ENCODE data around the gene SCN5A.

SCN5A gene

GRCh38 chr3:38610436-38610835 is 39.1 kb downstream of the SCN5A start:
- Mint-ChIP-seq H3K27me3 (no peaks in the 10 kb centered on the region), H3K4me3 (no peak overlapping the region), H3K27ac (no peak overlapping the region), H3K9me3 (no peaks in the 10 kb centered on the region), H3K4me1 (ENCODE audit: low read depth) (no peaks in the 10 kb centered on the region), H3K36me3 (ENCODE audit: low read depth) (no peaks in the 10 kb centered on the region)
- intact Hi-C loops (cut with micrococcal nuclease): no loop called here

- Mint-ChIP-seq H3K36me3 (ENCODE audit: low read depth) (no peaks in the 10 kb centered on the region), H3K27ac (no peak overlapping the region), H3K27me3 (no peaks in the 10 kb centered on the region), H3K9me3 (no peaks in the 10 kb centered on the region), H3K4me1 (ENCODE audit: low read depth) (no peaks in the 10 kb centered on the region), H3K4me3 (no peak overlapping the region)
- intact Hi-C loops (cut with micrococcal nuclease): no loop called here
These were observed 39.9 kb downstream of the SCN5A start for GRCh38 chr3:38609386-38610111.

- Mint-ChIP-seq H3K9me3 (no peaks in the 10 kb centered on the region), H3K4me3 (no peak overlapping the region), H3K27ac (no peak overlapping the region), H3K27me3 (no peaks in the 10 kb centered on the region), H3K4me1 (ENCODE audit: low read depth) (no peaks in the 10 kb centered on the region), H3K36me3 (ENCODE audit: low read depth) (no peaks in the 10 kb centered on the region)
- intact Hi-C loops (cut with micrococcal nuclease): no loop called here
These were observed 40.5 kb downstream of the SCN5A start for GRCh38 chr3:38608961-38609360.

GRCh38 chr3:38608086-38608775 is 41.3 kb downstream of the SCN5A start:
- intact Hi-C loops (cut with micrococcal nuclease): no loop called here
- Mint-ChIP-seq H3K27me3 (no peaks in the 10 kb centered on the region), H3K9me3 (no peaks in the 10 kb centered on the region), H3K4me1 (ENCODE audit: low read depth) (no peaks in the 10 kb centered on the region), H3K4me3 (no peak overlapping the region), H3K27ac (no peak overlapping the region), H3K36me3 (ENCODE audit: low read depth) (no peaks in the 10 kb centered on the region)

GRCh38 chr3:38606561-38606960 is 42.9 kb downstream of the SCN5A start:
- Mint-ChIP-seq H3K27me3 (no peaks in the 10 kb centered on the region), H3K27ac (no peak overlapping the region), H3K36me3 (ENCODE audit: low read depth) (no peaks in the 10 kb centered on the region), H3K9me3 (no peaks in the 10 kb centered on the region), H3K4me3 (no peak overlapping the region), H3K4me1 (ENCODE audit: low read depth) (no peaks in the 10 kb centered on the region)
- intact Hi-C loops (cut with micrococcal nuclease): no loop called here

- intact Hi-C loops (cut with micrococcal nuclease): no loop called here
- Mint-ChIP-seq H3K4me1 (ENCODE audit: low read depth) (no peaks in the 10 kb centered on the region), H3K27me3 (no peaks in the 10 kb centered on the region), H3K9me3 (no peaks in the 10 kb centered on the region), H3K27ac (no peak overlapping the region), H3K36me3 (ENCODE audit: low read depth) (no peaks in the 10 kb centered on the region), H3K4me3 (no peak overlapping the region)
These were observed 43.5 kb downstream of the SCN5A start for GRCh38 chr3:38605981-38606380.

GRCh38 chr3:38604246-38604645 is 45.2 kb downstream of the SCN5A start:
- no peaks in the 10 kb centered on the region for H3K4me1 Mint-ChIP-seq (ENCODE audit: low read depth)
- no peaks in the 10 kb centered on the region for H3K27me3 Mint-ChIP-seq
- intact Hi-C loops (cut with micrococcal nuclease): no loop called here
- H3K9me3 Mint-ChIP-seq: no peaks in the 10 kb centered on the region
- no peaks in the 10 kb centered on the region for H3K36me3 Mint-ChIP-seq (ENCODE audit: low read depth)
- no peak overlapping the region for H3K4me3 Mint-ChIP-seq
- H3K27ac Mint-ChIP-seq: no peak overlapping the region

GRCh38 chr3:38603731-38604131 is 45.8 kb downstream of the SCN5A start:
- Mint-ChIP-seq H3K4me3 (no peak overlapping the region), H3K27me3 (no peaks in the 10 kb centered on the region), H3K36me3 (ENCODE audit: low read depth) (no peaks in the 10 kb centered on the region), H3K9me3 (no peaks in the 10 kb centered on the region), H3K4me1 (ENCODE audit: low read depth) (no peaks in the 10 kb centered on the region), H3K27ac (no peak overlapping the region)
- intact Hi-C loops (cut with micrococcal nuclease): no loop called here

- Mint-ChIP-seq H3K9me3 (no peaks in the 10 kb centered on the region), H3K4me1 (ENCODE audit: low read depth) (no peaks in the 10 kb centered on the region), H3K4me3 (no peak overlapping the region), H3K27ac (no peak overlapping the region), H3K36me3 (ENCODE audit: low read depth) (no peaks in the 10 kb centered on the region), H3K27me3 (no peaks in the 10 kb centered on the region)
- intact Hi-C loops (cut with micrococcal nuclease): no loop called here
These were observed 46.8 kb downstream of the SCN5A start for GRCh38 chr3:38602576-38603250.

- intact Hi-C loops (cut with micrococcal nuclease): no loop called here
- H3K4me1 Mint-ChIP-seq (ENCODE audit: low read depth): no peaks in the 10 kb centered on the region
- no peaks in the 10 kb centered on the region for H3K27me3 Mint-ChIP-seq
- no peaks in the 10 kb centered on the region for H3K9me3 Mint-ChIP-seq
- no peaks in the 10 kb centered on the region for H3K36me3 Mint-ChIP-seq (ENCODE audit: low read depth)
- no peak overlapping the region for H3K4me3 Mint-ChIP-seq
- H3K27ac Mint-ChIP-seq: no peak overlapping the region
These were observed 47.4 kb downstream of the SCN5A start for GRCh38 chr3:38601956-38602550.

GRCh38 chr3:38600551-38600950 is 48.9 kb downstream of the SCN5A start:
- intact Hi-C loops (cut with micrococcal nuclease): no loop called here
- Mint-ChIP-seq H3K4me1 (ENCODE audit: low read depth) (no peaks in the 10 kb centered on the region), H3K9me3 (no peaks in the 10 kb centered on the region), H3K4me3 (no peak overlapping the region), H3K36me3 (ENCODE audit: low read depth) (no peaks in the 10 kb centered on the region), H3K27ac (no peak overlapping the region), H3K27me3 (no peaks in the 10 kb centered on the region)

GRCh38 chr3:38599886-38600285 is 49.6 kb downstream of the SCN5A start:
- Mint-ChIP-seq H3K9me3 (no peaks in the 10 kb centered on the region), H3K27ac (no peak overlapping the region), H3K4me1 (ENCODE audit: low read depth) (no peaks in the 10 kb centered on the region), H3K4me3 (no peak overlapping the region), H3K27me3 (no peaks in the 10 kb centered on the region), H3K36me3 (ENCODE audit: low read depth) (no peaks in the 10 kb centered on the region)
- intact Hi-C loops (cut with micrococcal nuclease): no loop called here

GRCh38 chr3:38598791-38599190 is 50.7 kb downstream of the SCN5A start:
- Mint-ChIP-seq H3K27ac (no peak overlapping the region), H3K4me1 (ENCODE audit: low read depth) (no peaks in the 10 kb centered on the region), H3K4me3 (no peak overlapping the region), H3K36me3 (ENCODE audit: low read depth) (no peaks in the 10 kb centered on the region), H3K9me3 (no peaks in the 10 kb centered on the region), H3K27me3 (no peaks in the 10 kb centered on the region)
- intact Hi-C loops (cut with micrococcal nuclease): no loop called here

- Mint-ChIP-seq H3K36me3 (ENCODE audit: low read depth) (no peaks in the 10 kb centered on the region), H3K27me3 (no peaks in the 10 kb centered on the region), H3K9me3 (no peaks in the 10 kb centered on the region), H3K27ac (no peak overlapping the region), H3K4me3 (no peak overlapping the region), H3K4me1 (ENCODE audit: low read depth) (no peaks in the 10 kb centered on the region)
- intact Hi-C loops (cut with micrococcal nuclease): no loop called here
These were observed 51.9 kb downstream of the SCN5A start for GRCh38 chr3:38597502-38598060.

All from dendritic cell treated with granulocyte-macrophage colony-stimulating factor and Interleukin-4, amounts not matched to agents 40 ng/mL and 50 ng/mL, for 4 days (primary cell).